GM12878 (cell line): Measurements from ENCODE around the gene P2RY11.

Experiments used
- CEBPB ChIP-seq, 2 experiments: fragments of 150-350 bp in 1 of 2; IDR thresholded peaks; 2 replicates each; pipeline ENCODE4 v1.6.1; 2012 to 2014; ENCODE audit warnings: low read depth in 2 of 2, low read length in 2 of 2, borderline replicate concordance in 1 of 2, inconsistent platforms in 1 of 2
- CTCF ChIP-seq, 3 experiments: IDR thresholded peaks in 2 of 3; conservative IDR thresholded peaks in 1 of 3; 2 replicates each; pipeline ENCODE4 v1.5.1; 2011; ENCODE audit warnings: low read depth in 3 of 3, low read length in 3 of 3, mild to moderate bottlenecking in 3 of 3, control low read depth in 2 of 3, moderate library complexity in 2 of 3, inconsistent platforms in 1 of 3, mixed read lengths in 1 of 3; ENCODE audit not compliant: control insufficient read depth in 2 of 3, insufficient read depth in 1 of 3; ENCODE audit errors: extremely low read depth in 1 of 3
- EZH2 ChIP-seq: IDR thresholded peaks from 2 replicates; pipeline ENCODE4 v1.6.1; 2012; ENCODE audit warnings: low read depth, mild to moderate bottlenecking, control low read depth, inconsistent platforms, low read length, borderline replicate concordance; ENCODE audit not compliant: control insufficient read depth
- MEF2A ChIP-seq: IDR thresholded peaks from 2 replicates; pipeline ENCODE4 v1.6.1; 2011; ENCODE audit warnings: low read depth, mild to moderate bottlenecking, low read length, moderate library complexity; ENCODE audit not compliant: insufficient read depth
- MXI1 ChIP-seq: fragments of 150-350 bp; IDR thresholded peaks from 2 replicates; pipeline ENCODE4 v1.6.1; 2011; ENCODE audit warnings: low read depth, mild to moderate bottlenecking, inconsistent platforms, low read length, improper control_type of control experiment
- PBX3 ChIP-seq: IDR thresholded peaks from 2 replicates; pipeline ENCODE4 v1.6.1; 2011; ENCODE audit warnings: mild to moderate bottlenecking, low read depth, low read length, moderate library complexity; ENCODE audit not compliant: insufficient replicate concordance
- POLR2A ChIP-seq: IDR thresholded peaks from 2 replicates; pipeline ENCODE4 v1.6.1; 2011; ENCODE audit warnings: low read depth, mild to moderate bottlenecking, low read length
- POLR2AphosphoS5 ChIP-seq: IDR thresholded peaks from 2 replicates; pipeline ENCODE4 v1.6.1; 2011; ENCODE audit warnings: mild to moderate bottlenecking, low read length, inconsistent platforms
- SIN3A ChIP-seq: IDR thresholded peaks from 2 replicates; pipeline ENCODE4 v1.6.1; 2012; ENCODE audit warnings: low read depth, low read length, improper control_type of control experiment
- ZNF687 ChIP-seq: fragments of 450-650 bp; IDR thresholded peaks from 2 replicates; pipeline ENCODE4 v1.6.1; 2017; ENCODE audit warnings: mild to moderate bottlenecking, moderate library complexity

GRCh38 chr19:10146142-10146541, 34.6 kb downstream of the P2RY11 start:
- TF ChIP-seq CTCF (IDR thresholded peaks at IDR 0.05 in 2 of 3, conservative IDR thresholded peaks at IDR 0.05 in 1 of 3; ENCODE audit: control insufficient read depth in 2 of 3, extremely low read depth in 1 of 3, insufficient read depth in 1 of 3, low read depth in 3 of 3, low read length in 3 of 3) (no peak), ZNF687 (no peak), SIN3A (no peak), PBX3 (no peak), POLR2A (no peak), MXI1 (no peak), MEF2A (no peak), CEBPB (IDR thresholded peaks at IDR 0.05; ENCODE audit: borderline replicate concordance in 1 of 2, low read depth in 2 of 2, low read length in 2 of 2) (no peak), EZH2 (no peak), POLR2AphosphoS5 (no peak)
